Stimulated activated naive CD8-positive, alpha-beta T cell treated with anti-CD3 and anti-CD28 coated beads, Interleukin-15, Interleukin-2, amounts not matched to agents 100 U/mL and 50 U/mL, for 24 hours (primary cell): ENCODE measurements around the gene CDC42EP5.
"Not testable (repeated sequence)": the region's sequence is repeated elsewhere in the genome, so short reads cannot be mapped to it uniquely, and the experiment has no call there.

Experiments
- ATAC-seq: fragments of 150-1000 bp; cut with Tn5 transposase; one replicate; pipeline ENCODE4 v1.10.0; 2021
- DNase-seq: peaks from one replicate; pipeline ENCODE4 v3.0.0; 2021

The CDC42EP5 gene, protein sequence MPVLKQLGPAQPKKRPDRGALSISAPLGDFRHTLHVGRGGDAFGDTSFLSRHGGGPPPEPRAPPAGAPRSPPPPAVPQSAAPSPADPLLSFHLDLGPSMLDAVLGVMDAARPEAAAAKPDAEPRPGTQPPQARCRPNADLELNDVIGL

GRCh38 chr19:54473071-54473891 is at the start of gene CDC42EP5:
CDC42EP5 (minus strand) TSS chr19:54473296; CDS start chr19:54465547, 7,749 bp downstream.
- ATAC-seq (peak; percentile 61), DNase-seq (peak; percentile 54)

- no peak for ATAC-seq
- no peak for DNase-seq
These were observed 48.9 kb upstream of the CDC42EP5 start for GRCh38 chr19:54521860-54522513.

- ATAC-seq (peak; percentile 38), DNase-seq (peak; percentile 17)
These were observed 48.1 kb upstream of the CDC42EP5 start for GRCh38 chr19:54521022-54521859.

GRCh38 chr19:54518844-54519243 is 45.7 kb upstream of the CDC42EP5 start:
- DNase-seq (peak; percentile 24), ATAC-seq (peak; percentile 55)

GRCh38 chr19:54517483-54517882 is 44.4 kb upstream of the CDC42EP5 start:
- ATAC-seq (no peak), DNase-seq (peak; percentile 75)

GRCh38 chr19:54515156-54515555 is 42.1 kb upstream of the CDC42EP5 start:
- ATAC-seq (no peak), DNase-seq (no peak)

GRCh38 chr19:54509200-54509940 is 36.3 kb upstream of the CDC42EP5 start:
- DNase-seq (peak; percentile 27), ATAC-seq (peak; percentile 57)

DNA sequence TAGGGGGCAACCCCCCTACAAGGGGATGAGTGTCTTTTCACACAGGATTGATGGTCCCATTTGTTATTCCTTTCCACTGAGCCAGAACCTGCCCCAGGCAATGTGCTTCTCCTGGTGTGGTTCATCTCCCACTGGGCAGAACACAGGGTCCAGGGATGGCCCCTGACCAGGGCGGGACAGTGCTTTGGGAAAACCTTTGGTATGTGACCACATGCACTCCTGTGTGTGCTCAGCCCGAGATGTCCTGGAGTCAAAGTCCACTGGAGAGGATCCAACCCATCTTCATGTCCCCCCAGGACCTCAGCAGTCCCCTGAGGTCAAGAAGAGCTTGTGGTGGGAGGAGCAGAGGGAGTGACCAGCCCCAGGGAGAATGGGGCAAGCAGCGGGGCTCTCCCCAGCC is 35.4 kb upstream of the CDC42EP5 start:
- not testable (repeated sequence) for ATAC-seq, DNase-seq

DNA sequence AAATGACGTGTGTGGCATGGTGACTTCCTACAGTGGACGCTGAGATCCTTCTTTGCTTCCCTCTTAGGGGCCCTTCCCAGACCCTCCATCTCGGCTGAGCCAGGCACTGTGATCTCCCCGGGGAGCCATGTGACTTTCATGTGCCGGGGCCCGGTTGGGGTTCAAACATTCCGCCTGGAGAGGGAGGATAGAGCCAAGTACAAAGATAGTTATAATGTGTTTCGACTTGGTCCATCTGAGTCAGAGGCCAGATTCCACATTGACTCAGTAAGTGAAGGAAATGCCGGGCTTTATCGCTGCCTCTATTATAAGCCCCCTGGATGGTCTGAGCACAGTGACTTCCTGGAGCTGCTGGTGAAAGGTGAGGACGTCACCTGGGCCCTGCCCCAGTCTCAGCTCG is 34.7 kb upstream of the CDC42EP5 start:
- ATAC-seq (no peak), DNase-seq (no peak)

- ATAC-seq, DNase-seq: not testable (repeated sequence)
These were observed 34.1 kb upstream of the CDC42EP5 start for GRCh38 chr19:54507038-54507717.

DNA sequence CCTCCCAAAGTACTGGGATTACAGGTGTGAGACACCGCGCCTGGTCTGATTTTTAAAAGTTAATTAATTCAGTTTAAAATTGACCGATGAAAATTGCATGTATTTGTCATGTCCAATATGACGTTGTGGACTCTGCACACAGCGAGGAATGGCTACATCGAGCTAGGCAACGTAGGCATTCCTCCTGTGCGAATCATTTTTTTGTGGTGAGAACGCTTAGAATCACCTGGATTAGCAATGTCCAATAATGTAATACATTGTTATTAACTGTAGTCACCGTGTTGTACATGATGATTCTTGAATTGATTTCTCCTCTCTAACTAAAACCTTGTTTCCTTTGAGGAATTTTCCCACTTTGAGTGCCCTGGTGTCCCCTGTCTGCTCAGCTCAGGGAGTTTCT is 33.0 kb upstream of the CDC42EP5 start:
- DNase-seq: no peak
- no peak for ATAC-seq

- DNase-seq, ATAC-seq: not testable (repeated sequence)
These were observed 32.4 kb upstream of the CDC42EP5 start for GRCh38 chr19:54505542-54505941.

GRCh38 chr19:54502518-54503048 is 29.5 kb upstream of the CDC42EP5 start, which contains the start of gene LAIR2:
LAIR2 (plus strand) TSS chr19:54502831; CDS start chr19:54502919, 88 bp downstream.
- peak; percentile 66 for ATAC-seq
- DNase-seq: no peak

DNA sequence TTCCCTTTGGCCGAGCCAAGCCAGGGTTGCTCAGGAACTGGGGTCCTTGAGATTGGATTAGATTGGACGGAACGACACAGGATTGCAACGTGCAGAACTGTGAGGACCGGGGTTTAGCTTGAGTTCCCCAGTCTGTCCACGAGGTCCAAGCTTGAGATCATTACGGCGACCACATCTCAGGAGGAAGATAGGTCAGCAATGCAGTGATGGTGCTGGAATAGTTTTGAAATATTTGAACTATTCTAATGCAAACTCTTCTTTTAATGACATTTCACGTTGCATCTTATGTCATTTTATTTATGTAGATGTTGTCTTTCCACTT is 25.3 kb upstream of the CDC42EP5 start:
- not testable (repeated sequence) for ATAC-seq, DNase-seq

DNA sequence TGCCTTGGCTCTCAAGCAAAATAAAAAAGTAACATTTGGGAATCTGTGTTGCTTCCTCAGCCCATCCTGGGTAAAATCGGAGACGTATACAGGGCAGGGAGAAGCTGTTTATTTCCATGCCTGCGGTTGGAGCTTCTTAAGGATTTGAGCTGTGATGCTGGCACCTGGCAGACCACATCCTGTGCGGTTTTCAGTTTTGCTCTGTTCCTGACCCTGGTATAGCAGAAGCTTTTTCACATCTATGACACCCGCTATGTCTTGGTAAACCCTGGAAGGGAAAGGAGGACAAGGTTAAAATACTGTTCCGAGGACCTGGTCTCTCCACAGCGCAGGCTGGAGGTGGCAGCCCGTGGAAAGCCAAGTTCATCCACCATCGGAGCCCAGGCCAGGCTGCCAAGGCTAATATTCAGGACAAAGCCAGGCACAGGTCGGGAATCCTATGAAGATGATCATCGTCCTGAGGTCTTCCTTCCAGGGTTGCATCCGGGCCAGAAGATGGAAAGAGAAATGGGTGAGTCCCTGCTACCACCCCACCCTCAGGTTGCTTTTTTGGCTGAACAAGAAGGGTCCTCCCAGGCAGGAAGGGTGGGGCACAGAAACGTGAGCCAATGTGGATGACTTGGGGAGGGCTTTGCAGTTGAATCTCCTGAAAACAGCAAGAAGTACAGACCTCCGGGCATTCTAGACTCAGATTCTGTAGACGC is 24.8 kb upstream of the CDC42EP5 start:
- not testable (repeated sequence) for DNase-seq
- peak; percentile 69 for ATAC-seq

DNA sequence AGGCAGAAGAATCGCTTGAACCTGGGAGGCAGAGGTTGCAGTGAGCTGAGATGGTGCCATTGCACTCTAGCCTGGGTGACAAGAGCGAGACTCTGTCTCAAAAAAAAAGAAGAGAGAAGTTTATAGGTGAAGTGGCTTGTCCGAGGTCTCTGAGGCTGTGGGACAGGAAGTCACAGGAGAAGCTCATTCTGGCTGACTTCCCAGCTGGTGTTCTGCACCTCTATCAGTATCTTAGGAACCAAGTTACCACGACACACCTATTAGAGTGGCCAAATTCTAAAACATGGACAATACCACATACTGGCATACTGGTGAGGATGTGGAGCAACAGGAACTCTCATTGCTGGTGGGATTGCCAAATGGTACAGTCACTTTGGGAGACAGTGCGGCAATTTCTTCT is 22.2 kb upstream of the CDC42EP5 start:
- not testable (repeated sequence) for ATAC-seq, DNase-seq

- DNase-seq: no peak
These were observed 21.0 kb upstream of the CDC42EP5 start for GRCh38 chr19:54493967-54494585.

DNA sequence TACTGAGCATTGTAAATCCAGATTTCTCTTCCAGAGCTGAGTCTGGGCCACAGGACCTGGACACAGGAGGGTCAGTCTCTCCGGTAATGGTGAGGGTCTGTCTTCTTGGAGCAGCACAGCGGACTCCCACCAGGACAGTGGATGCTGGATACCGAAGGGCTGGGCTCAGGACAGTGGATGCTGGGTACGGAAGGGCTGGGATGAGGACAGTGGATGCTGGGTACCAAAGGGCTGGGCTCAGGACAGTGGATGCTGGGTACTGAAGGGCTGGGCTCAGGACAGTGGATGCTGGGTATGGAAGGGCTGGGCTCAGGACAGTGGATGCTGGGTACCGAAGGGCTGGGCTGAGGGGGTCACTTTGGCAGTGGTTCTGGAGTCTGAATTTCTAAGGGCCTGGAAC is 20.0 kb upstream of the CDC42EP5 start:
- ATAC-seq, DNase-seq: not testable (repeated sequence)

More at GRCh38 chr19:54493967-54494585, 21.0 kb upstream of the CDC42EP5 start:
- ATAC-seq: no peak

GRCh38 chr19:54492568-54492967 is 19.5 kb upstream of the CDC42EP5 start:
- no peak for ATAC-seq
- no peak for DNase-seq
